Activated T-cell treated with anti-CD3 and anti-CD28 coated beads for 48 hours (primary cell): Measurements from ENCODE around the gene HIRA.
A peak's percentile ranks its signal among the peaks of the same experiment; 100 is the strongest.

Experiments
- DNase-seq: peaks from one replicate; pipeline ENCODE4 v3.0.0-alpha.2; 2020; ENCODE audit warnings: low read depth

The HIRA gene, protein sequence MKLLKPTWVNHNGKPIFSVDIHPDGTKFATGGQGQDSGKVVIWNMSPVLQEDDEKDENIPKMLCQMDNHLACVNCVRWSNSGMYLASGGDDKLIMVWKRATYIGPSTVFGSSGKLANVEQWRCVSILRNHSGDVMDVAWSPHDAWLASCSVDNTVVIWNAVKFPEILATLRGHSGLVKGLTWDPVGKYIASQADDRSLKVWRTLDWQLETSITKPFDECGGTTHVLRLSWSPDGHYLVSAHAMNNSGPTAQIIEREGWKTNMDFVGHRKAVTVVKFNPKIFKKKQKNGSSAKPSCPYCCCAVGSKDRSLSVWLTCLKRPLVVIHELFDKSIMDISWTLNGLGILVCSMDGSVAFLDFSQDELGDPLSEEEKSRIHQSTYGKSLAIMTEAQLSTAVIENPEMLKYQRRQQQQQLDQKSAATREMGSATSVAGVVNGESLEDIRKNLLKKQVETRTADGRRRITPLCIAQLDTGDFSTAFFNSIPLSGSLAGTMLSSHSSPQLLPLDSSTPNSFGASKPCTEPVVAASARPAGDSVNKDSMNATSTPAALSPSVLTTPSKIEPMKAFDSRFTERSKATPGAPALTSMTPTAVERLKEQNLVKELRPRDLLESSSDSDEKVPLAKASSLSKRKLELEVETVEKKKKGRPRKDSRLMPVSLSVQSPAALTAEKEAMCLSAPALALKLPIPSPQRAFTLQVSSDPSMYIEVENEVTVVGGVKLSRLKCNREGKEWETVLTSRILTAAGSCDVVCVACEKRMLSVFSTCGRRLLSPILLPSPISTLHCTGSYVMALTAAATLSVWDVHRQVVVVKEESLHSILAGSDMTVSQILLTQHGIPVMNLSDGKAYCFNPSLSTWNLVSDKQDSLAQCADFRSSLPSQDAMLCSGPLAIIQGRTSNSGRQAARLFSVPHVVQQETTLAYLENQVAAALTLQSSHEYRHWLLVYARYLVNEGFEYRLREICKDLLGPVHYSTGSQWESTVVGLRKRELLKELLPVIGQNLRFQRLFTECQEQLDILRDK

DNA sequence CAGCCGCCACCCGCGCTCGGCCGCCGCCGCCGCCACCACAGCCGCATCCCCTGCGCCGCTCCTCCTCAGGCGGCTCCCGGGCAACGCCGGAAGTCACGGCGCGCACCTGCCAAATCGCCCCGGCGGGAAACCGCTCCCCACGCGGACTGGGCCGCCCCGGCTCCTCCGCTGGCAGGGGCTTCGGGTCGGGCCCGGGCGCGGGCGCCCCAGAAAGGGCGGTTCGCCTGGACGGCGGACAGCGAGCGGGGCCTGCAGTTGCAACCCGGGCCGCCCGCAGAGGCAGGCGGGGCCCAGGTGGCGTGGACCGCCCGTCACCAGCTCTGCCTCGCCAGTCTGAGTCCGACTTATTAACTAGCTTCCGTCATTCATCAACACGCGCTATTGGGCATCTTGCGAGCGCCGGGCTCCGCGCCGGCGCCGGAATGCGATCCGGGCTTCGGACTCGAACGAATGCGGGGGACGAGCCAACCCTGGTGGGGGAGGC is at the start of gene HIRA:
TSS of gene HIRA (minus strand) at position 85 of the 484 bp plus-strand sequence. CDS start 257 bp downstream, outside the sequence.
- DNase-seq: peak; percentile 88

DNA sequence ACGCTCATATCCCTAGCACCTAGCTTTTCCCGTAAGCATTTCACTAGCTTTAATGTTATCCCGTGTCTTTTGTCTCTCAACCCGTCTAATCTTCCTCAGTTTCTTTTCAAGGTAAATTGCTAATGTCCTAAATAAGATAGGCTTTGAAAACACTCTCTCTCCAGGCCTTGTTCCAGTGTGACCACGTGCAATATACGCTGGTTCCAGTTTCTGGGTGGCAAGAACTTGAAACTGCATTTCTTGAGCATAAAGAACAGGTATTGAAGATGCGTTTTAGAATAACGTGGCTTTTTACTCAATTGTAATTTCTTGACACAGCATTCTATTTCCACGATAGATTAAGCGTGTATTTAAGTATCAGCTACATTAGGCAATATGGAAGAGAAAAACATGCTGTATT is 49.3 kb upstream of the HIRA start:
- no peak for DNase-seq

DNA sequence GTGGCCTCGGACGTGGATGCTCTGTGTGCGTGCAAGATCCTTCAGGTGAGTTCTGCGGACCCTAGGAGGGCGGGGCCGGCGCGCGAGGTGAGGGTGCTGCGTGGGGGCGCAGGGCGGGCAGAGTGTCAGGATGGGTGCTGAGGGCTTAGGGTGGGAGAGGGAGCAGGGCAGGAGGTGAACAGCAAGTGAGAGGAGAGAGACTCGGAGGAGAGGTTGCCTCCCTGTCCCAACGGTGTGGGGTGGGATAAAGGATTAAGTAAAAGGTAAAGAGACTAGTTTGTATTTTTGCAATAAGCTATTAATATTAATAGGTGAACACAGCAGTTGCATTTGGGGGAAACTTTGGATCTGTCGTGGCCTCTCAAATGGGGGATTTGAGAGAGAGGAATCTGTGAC is 48.6 kb upstream of the HIRA start:
- DNase-seq: no peak

DNA sequence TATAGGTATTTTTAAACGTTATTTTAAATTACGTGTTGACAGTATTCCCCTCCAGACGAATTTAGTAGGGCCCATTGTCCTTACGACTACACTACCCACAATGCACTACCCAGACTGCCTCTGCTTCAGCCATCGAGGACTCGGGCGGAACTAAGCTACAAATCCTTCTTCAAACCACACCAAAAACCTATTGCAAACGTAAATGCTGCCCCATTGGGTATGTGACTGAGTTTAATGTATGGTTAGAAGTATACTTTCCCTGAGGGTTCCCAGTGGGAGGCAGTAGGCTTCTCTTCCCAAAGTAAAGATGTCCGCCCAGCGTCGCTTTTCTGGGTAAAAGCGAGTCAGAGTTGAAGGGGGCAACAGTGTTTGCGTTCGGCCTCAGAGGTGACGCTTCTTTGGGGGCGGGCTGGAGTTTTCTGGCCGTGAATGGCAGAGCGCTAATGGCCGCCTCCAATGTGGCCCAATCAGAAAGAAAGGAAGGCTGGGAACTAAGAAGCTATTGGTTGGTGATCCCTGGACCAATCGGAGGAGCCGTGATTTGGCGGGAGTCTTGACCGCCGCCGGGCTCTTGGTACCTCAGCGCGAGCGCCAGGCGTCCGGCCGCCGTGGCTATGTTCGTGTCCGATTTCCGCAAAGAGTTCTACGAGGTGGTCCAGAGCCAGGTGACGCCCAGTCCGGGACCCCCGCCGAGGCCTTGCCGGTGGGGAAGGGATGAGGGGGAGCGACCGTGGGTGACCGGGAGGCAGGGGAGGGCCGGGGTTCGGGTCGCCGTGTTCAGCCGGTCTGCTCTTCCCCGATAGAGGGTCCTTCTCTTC is 48.0 kb upstream of the HIRA start, which contains the start of gene CDC45:
TSS of gene CDC45 (plus strand) at position 566 of the 818 bp plus-strand sequence. CDS start at position 615, 49 bp downstream.
- peak; percentile 88 for DNase-seq

DNA sequence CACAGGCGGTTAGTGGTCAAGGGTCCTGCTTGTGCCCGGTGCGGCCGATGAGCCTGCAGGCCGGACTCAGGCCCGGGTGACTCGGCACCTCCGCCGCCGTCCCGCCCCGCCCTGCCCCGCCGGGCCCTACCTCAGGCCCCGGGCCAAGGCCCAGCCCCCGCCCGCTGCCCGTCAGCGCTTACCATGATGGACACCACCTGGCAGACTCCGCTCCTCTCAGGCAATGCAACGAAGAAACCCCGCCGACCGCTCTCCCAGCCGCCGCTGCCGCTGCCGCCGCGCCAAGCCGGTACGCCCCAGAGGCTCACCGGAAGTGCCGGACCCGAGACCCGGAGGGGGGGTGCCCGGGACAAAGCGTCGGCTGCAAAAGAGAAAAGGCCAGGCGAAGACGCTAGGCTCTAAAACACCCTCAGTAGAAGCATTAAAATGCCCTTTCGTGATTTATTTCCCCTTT is 47.4 kb upstream of the HIRA start, which contains the start of gene UFD1:
TSS of gene UFD1 (minus strand) at position 293 of the 454 bp plus-strand sequence. CDS start at position 185, 108 bp downstream.
- peak; percentile 77 for DNase-seq

DNA sequence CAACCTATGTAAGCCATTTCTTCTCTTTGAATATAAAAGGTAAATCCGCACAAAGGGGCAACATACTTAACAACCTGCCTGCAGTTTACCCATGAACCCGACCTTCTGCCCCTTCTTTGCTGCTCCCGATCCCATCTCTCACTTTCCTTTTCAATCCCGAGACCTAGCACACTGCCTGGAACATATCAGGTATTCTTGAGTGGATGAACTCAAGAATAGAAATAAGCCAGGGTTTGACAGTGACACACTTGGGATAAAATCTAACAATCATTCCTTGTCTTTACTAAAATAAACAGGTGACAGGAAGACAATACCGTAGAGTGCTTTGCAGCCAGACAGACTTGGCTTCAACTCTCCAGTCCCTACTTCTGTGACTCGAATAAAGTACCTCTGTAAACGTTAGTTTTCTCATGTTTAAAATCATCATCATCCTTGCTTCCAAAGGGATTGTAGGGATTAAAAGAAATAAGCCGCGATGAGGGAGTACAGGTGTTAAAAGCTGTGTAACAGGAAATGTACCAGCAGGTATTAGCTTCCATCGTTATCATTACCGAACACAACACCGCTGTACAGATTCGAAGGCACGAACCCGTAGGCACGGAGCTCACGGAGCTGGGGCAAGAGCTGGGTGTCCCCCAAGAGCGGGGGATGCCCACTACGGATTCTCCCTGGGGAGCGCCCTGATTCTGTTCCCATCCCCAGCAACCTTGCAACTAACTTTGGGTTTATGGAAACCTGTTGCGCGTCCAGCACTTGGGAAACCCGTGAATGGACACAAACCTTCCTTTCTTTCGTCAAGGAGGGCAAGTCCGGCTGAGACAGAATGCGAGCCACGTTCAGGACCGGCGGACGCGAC is 46.7 kb upstream of the HIRA start:
- DNase-seq: no peak

DNA sequence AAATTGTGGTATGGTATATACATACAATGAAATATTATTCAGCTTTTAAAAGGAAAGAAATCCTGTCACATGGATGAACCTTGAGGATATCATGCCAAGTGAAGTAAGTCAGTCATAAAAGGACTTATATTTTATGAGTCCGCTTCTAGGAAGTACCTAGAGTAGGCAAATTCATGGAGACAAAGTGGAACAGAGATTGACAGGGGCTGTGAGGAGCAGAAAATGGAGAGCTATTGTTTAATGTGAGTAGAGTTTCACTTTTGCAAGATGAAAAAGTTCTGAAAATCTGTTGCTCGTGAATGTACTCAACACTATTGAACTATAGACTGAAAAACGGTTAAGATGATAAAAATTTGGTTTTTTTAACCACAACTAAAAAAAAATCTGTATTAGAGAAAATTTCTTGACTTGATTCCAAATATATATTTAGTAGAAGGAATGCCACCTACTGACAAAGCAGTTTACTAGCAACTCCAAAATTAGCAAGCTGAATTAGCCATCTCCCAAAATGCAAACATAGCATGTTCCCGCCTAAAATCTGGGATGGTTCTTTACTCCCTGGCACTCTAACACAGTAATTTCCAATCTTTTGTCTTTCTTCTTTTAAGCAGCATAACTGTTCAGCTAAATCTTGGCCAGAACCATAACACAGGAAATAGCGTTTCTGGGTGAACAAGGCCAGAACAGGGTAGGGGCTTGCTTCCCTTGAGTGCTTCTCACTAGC is 46.0 kb upstream of the HIRA start:
- DNase-seq: no peak

DNA sequence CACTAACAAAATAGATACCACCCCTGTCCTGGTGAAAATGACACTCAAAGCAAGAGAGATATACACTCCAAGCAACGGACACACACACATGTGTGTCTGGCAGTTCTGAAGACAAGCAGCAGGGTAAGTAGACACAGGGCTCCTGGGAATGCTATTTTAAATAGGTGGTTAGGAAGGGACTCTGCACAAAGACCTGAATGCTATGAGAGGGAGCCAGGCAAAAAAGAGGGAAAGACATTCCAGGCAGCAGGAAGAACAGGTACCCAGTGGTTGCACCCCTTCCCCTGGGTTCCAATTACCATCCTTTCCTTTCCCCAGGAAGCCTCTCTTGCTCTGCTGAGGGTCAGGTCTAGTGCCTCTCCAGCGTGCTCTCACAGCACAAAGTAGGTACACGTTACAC is 44.5 kb upstream of the HIRA start:
- DNase-seq: no peak

DNA sequence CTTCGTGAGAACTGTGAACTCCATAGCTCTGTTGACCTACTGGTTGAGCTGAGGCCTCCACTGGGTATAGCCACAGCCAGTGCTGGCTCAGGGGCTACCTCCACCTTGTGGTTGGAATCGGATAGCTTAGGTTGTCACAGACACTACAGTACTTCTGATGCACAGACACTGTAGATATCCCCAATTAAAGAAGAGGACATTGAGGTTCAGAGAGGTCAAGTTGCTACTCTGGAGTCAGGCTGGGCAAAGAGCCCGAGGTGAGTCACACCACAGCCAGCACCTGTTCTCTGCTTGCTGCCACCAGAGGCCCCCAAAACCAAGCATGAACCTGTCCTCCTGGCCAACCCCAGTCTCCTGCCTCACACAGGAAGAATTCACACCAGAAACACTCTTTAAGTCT is 42.0 kb upstream of the HIRA start:
- no peak for DNase-seq

DNA sequence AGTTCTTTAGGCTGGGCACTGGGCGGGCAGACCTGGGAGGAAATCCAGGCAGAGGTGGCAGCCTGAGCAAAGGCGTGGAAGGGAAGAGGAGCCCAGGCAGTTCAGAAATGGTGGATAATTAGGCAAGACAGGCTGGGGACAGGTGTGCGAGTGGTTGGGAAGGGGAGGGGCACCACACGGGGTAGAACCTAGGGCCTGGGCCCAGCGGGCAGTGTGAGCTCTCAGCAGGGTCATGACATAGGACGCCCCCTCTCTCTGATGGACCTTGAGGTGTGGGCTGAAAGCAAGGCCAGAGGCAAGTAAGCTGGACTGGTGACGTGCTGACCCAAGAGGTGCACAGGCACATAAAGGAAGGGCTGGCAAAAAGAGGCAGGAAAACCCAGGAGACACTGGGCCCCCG is 40.7 kb upstream of the HIRA start:
- no peak for DNase-seq

DNA sequence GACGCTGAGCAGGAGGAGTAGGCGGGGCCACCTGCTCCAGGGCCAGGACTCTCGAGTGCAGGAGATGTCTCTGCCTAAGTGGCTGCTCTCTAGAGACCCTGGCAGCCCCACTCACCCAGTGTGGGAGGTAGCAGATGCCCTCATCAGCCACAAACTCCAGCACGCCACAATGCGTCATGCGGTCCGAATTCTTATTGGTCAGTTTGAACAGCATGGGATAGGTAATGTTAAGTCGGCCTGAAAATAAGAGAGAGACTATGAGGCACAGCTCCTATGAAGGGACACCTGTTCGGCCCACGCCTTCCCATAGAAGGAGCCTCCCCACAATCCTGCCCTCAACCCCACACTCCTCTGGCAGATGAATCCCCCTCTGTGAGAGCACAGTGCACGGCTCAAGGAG is 40.0 kb upstream of the HIRA start:
- DNase-seq: no peak

DNA sequence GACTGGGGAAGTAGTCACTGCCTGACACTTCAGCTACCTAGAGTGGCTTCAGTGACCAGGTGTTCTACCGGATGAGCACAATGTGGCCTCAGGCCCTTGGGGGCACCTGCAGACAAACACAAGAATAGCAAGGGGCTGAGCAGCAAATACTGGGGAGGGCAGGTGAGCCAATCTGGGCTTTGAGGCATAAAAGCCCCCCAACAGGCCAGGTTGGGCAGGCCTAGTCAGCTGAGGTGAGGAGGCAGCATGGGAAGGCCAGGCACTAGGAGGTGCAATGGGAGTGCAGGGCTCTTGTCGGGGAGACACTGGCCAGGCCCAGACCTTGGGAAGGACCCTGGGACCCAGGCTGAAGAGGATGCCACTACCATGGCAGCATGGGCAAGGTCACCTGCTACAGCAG is 38.5 kb upstream of the HIRA start:
- no peak for DNase-seq

DNA sequence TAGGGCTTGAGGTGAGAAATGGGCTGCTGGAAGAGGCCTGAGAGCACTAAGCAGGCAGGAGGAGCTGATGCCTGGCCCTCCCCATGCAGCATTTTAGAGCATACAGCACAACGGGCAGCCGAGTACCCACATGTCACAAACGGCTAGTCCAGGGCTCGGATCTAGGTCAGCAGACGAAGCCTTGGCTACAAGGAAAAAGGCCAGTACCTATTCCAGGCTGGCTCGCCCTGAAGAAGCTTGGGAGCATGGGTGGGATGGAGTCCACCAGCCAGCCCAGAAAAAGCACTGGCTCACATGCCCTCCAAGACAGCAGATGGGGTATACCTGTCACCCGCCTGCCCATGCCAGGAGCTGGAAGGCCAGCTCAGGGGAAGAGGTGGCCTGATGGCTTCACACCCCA is 37.9 kb upstream of the HIRA start:
- no peak for DNase-seq

DNA sequence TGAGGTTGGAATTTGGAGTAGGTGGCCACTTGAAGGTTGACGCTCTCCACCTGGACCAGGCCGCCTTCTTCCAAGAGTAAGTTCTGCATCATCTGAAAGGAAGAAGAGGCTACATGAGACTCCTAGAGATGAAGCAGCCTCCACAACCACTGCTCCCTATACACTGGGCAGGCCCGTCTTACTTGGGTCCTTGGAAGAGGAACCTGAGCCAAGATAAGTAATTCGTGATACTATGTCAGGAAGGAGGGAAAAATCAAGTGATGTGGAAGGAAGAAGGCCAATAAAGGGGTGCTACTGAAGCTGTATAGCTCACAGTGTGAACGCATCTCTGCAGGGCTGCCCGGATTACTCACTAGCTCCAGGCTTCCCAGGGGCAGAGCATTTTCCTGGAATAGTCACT is 36.4 kb upstream of the HIRA start:
- DNase-seq: no peak

DNA sequence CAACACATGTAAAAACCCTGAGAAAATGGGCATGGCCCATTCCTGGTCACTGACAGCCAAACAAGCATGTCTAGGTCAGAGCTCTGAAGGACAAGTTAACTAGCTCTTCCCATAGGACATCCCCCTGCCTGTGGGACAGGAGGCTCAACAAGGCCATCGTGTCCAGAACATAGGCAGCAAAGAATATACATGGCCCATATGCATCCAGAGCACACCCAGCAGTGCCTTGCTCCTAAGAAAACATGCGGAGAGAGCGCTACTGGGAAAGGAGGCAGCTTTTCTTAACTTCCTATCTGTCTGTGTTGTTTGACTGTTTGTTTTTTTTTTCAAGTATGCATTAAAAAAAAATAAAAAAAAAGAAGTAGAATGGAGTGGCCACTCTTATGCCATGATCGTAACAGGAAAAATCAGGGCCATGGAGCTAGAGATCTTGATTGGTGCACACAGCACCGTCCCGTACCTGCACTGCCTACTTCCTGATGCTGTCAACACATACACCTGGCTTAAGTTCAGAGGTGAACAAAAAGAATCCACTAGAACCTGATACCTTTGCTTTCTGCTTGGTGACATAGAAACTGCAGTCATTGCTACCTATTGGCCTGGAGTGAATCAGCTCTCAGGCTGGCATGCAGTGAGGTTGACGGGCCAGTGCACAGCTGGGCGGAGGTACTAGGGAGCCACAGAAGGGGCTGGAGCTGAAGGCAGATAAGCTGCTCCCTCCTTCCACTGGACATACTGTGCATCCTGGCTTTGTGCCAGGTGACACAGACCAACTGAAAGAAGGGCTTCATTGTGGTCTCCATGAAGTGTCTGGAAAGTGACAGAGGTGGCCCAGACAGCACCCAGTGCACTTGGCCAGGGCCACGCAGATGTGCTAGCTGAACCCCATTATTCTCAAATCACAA is 35.6 kb upstream of the HIRA start:
- no peak for DNase-seq

DNA sequence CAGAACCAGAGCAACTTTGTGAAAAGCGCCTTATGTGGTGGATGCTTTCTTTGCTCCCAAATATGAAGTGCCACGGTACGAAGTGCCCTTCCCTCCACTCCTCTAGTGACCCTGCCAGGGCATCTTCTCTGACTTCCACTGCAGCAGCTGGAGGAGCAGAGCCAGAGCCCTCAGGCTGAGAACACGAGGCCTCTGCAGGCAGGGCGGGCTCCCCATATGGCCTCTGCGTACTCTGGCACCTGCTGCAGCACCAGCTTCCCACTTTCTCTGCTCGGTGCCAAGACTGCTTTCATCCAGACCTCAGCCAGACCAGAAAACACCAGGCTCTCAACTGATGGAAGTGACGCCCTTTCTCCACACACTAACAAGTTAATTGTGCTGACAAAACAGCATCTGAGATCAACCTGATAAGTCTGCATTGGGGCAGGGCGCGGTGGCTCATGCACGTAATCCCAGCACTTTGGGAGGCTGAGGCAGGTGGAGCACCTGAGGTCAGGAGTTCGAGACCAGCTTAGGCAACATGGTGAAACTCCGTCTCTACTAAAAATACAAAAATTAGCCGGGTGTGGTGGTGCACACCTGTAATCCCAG is 34.7 kb upstream of the HIRA start:
- no peak for DNase-seq

DNA sequence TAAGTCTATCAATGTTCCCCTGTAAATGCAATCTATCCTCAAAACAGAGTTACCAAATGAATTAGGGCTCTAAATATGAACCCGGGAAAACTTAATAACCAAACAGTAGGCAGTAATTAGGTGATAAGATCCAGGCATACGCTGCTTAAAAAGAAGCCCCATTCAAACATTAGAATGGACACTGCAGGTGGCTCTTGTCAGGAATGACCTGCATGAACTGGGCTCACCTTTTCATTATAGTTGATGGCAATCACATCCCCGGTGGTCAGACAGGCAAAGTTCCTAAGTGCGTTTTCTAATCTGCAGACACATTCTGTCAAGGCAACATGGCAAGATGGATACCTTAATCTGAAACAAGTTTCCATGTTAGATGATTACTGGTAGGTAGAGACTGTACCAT is 33.4 kb upstream of the HIRA start:
- DNase-seq: no peak

DNA sequence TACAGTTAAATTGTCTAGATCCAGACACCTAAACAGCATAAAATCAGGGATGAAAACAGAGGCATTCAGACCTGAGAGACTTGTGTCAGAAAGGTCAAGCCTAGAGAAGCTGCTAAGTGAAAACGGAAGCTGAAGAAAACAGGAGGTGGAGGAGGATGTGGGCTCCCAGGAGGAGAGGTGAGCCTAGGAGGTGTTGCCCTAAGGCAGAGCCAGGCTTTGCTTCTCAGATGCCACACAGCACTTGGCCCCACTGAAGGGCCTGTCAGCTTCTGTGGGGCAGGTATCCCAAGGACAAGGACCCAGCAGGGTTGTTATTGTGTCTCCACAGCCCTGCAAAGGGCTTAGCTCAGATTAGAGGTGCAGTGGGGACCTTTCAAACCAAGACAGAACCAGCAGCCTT is 33.0 kb upstream of the HIRA start:
- no peak for DNase-seq
